ENCODE results near the gene LPCAT1. TPM values are rescaled to one million over a fixed set of nuclear protein-coding genes. Genes with fewer than 3 reads are reported as not detected.

LPCAT1 gene
- total RNA-seq, 1 donor from 2014 or later, result 108 TPM

- no peaks in the 10 kb centered on the region for H3K9me3 Mint-ChIP-seq
- H3K27ac Mint-ChIP-seq, result no peak overlapping the region
- H3K4me3 Mint-ChIP-seq, result no peak overlapping the region
- no peaks in the 10 kb centered on the region for H3K9me3 ChIP-seq (ENCODE audit: low read depth)
- H3F3A ChIP-seq (ENCODE audit: low read depth), result no peaks in the 10 kb centered on the region
- H3K4me1 ChIP-seq, result no peaks in the 10 kb centered on the region
- no peaks in the 10 kb centered on the region for H3K79me2 ChIP-seq (ENCODE audit: low read depth)
- peaks cover 17% of the 10 kb centered on the region for H3K36me3 Mint-ChIP-seq
- H2AFZ ChIP-seq (replicated peaks), result no peak overlapping the region
- H3K27me3 ChIP-seq, result no peaks in the 10 kb centered on the region
- no peaks in the 10 kb centered on the region for H3K36me3 ChIP-seq
- TF ChIP-seq EZH2phosphoT487 (IDR thresholded peaks at IDR 0.05) (no peak), CTCF (IDR thresholded peaks at IDR 0.05) (no peak), EZH2 (IDR thresholded peaks at IDR 0.05) (no peak)
- H3K4me2 ChIP-seq, result no peak overlapping the region
- H3K27ac ChIP-seq, result no peak overlapping the region
- H3K27me3 Mint-ChIP-seq (ENCODE audit: insufficient read depth, low read depth), result peaks cover 6% of the 10 kb centered on the region
- no peak overlapping the region for H3K4me3 ChIP-seq
- no peak for DNase-seq (ENCODE audit: low spot score)
- no peaks in the 10 kb centered on the region for H4K20me1 ChIP-seq (ENCODE audit: low read depth)
- peaks cover 16% of the 10 kb centered on the region for H3K4me1 Mint-ChIP-seq
- no peak overlapping the region for H3K9ac ChIP-seq
Measured at GRCh38 chr5:1471997-1472963, 51.5 kb downstream of the LPCAT1 start.

- Histone ChIP-seq H3K36me3 (no peaks in the 10 kb centered on the region), H3K27me3 (no peaks in the 10 kb centered on the region)
- peaks cover 16% of the 10 kb centered on the region for H3K4me1 Mint-ChIP-seq
Measured at GRCh38 chr5:1471240-1471853, 52.4 kb downstream of the LPCAT1 start.

GRCh38 chr5:1470762-1471211 lies 53.0 kb downstream of the LPCAT1 start:
- Histone ChIP-seq H3K4me1 (no peaks in the 10 kb centered on the region), H3K9ac (no peak overlapping the region), H3K9me3 (ENCODE audit: low read depth) (no peaks in the 10 kb centered on the region), H3F3A (ENCODE audit: low read depth) (peaks cover 4% of the 10 kb centered on the region), H3K36me3 (no peaks in the 10 kb centered on the region), H3K27ac (no peak overlapping the region), H2AFZ (replicated peaks) (no peak overlapping the region), H4K20me1 (ENCODE audit: low read depth) (no peaks in the 10 kb centered on the region), H3K27me3 (no peaks in the 10 kb centered on the region), H3K4me3 (no peak overlapping the region), H3K4me2 (no peak overlapping the region), H3K79me2 (ENCODE audit: low read depth) (no peaks in the 10 kb centered on the region)
- H3K4me3 Mint-ChIP-seq, result no peak overlapping the region
- no peak for TF ChIP-seq EZH2 (IDR thresholded peaks at IDR 0.05)
- TF ChIP-seq CTCF (IDR thresholded peaks at IDR 0.05), result no peak
- no peak for TF ChIP-seq EZH2phosphoT487 (IDR thresholded peaks at IDR 0.05)
- no peak overlapping the region for H3K27ac Mint-ChIP-seq
- no peak for DNase-seq (ENCODE audit: low spot score)
- peaks cover 19% of the 10 kb centered on the region for H3K36me3 Mint-ChIP-seq
- peaks cover 16% of the 10 kb centered on the region for H3K4me1 Mint-ChIP-seq
- H3K27me3 Mint-ChIP-seq (ENCODE audit: insufficient read depth, low read depth), result peaks cover 9% of the 10 kb centered on the region
- H3K9me3 Mint-ChIP-seq, result no peaks in the 10 kb centered on the region

More at GRCh38 chr5:1471240-1471853, 52.4 kb downstream of the LPCAT1 start:
- no peaks in the 10 kb centered on the region for H3K9me3 Mint-ChIP-seq
- H3K4me3 Mint-ChIP-seq, result no peak overlapping the region
- H4K20me1 ChIP-seq (ENCODE audit: low read depth), result no peaks in the 10 kb centered on the region
- no peak overlapping the region for H3K27ac ChIP-seq
- H3K27me3 Mint-ChIP-seq (ENCODE audit: insufficient read depth, low read depth), result peaks cover 6% of the 10 kb centered on the region
- H3K36me3 Mint-ChIP-seq, result peaks cover 17% of the 10 kb centered on the region
- DNase-seq (ENCODE audit: low spot score), result no peak
- H3K4me1 ChIP-seq, result no peaks in the 10 kb centered on the region
- H2AFZ ChIP-seq (replicated peaks), result no peak overlapping the region
- H3K4me2 ChIP-seq, result no peak overlapping the region
- no peaks in the 10 kb centered on the region for H3F3A ChIP-seq (ENCODE audit: low read depth)
- no peaks in the 10 kb centered on the region for H3K79me2 ChIP-seq (ENCODE audit: low read depth)
- no peaks in the 10 kb centered on the region for H3K9me3 ChIP-seq (ENCODE audit: low read depth)
- H3K27ac Mint-ChIP-seq, result no peak overlapping the region
- no peak overlapping the region for H3K4me3 ChIP-seq
- TF ChIP-seq CTCF (IDR thresholded peaks at IDR 0.05) (no peak), EZH2 (IDR thresholded peaks at IDR 0.05) (no peak), EZH2phosphoT487 (IDR thresholded peaks at IDR 0.05) (no peak)
- no peak overlapping the region for H3K9ac ChIP-seq

All from neural progenitor cell (in vitro differentiated cells).